SK-N-SH (cell line): ENCODE results near the gene TAOK3. TPM values are rescaled to one million over a fixed set of nuclear protein-coding genes. Genes with fewer than 3 reads are reported as not detected.

ENCODE experiments used
- CTCF ChIA-PET: fragments of 300-600, 350-600 bp; formaldehyde crosslinking; extraction: SDS; loops from one replicate; lab custom pipeline; 2021; lab: Yijun Ruan, JAX
- POLR2A ChIA-PET: fragments of 350-600 bp; sonication (Branson Sonifier 250); formaldehyde crosslinking; extraction: SDS; loops from one replicate; lab custom pipeline; 2020; ENCODE audit warnings: antibody characterized with exemption, inconsistent platforms; lab: Yijun Ruan, JAX
- DNase-seq: peaks from one replicate; pipeline ENCODE4 v3.0.0; 2012
- H2AFZ ChIP-seq: fragments of 200-600 bp; sonication (generic); 2 replicates; pipeline ENCODE4 v1.8.1; 2016; ENCODE audit warnings: antibody characterized with exemption, mild to moderate bottlenecking, low read depth
- H3F3A ChIP-seq: fragments of 200-600 bp; sonication (generic); replicated peaks from 2 replicates; pipeline ENCODE3; 2016; ENCODE audit warnings: antibody characterized with exemption, mild to moderate bottlenecking; ENCODE audit not compliant: insufficient read depth
- H3K27ac ChIP-seq, 2 experiments: fragments of 200-500 bp in 1 of 2; fragments of 200-600 bp in 1 of 2; sonication (Bioruptor generic) in 1 of 2; sonication (generic), shearing (Covaris generic) in 1 of 2; 2 replicates each; pipeline versions ENCODE4 v1.5.1 to v1.6.1; 2014 to 2016; ENCODE audit warnings: low read depth in 2 of 2, inconsistent platforms in 1 of 2, low read length in 1 of 2, mild to moderate bottlenecking in 1 of 2, mixed read lengths in 1 of 2
- H3K27me3 ChIP-seq: fragments of 200-600 bp; sonication (generic), shearing (Covaris generic); 2 replicates; pipeline ENCODE4 v1.6.1; 2016; ENCODE audit warnings: mixed run types; ENCODE audit not compliant: insufficient read depth
- H3K36me3 ChIP-seq, 2 experiments: fragments of 200-500 bp in 1 of 2; fragments of 200-600 bp in 1 of 2; sonication (Bioruptor generic) in 1 of 2; sonication (generic) in 1 of 2; replicated peaks in 1 of 2; 2 replicates each; pipeline versions ENCODE3 to v1.5.1; 2014 to 2016; ENCODE audit warnings: low read length in 1 of 2, mild to moderate bottlenecking in 1 of 2; ENCODE audit not compliant: insufficient read depth in 2 of 2, control insufficient read depth in 1 of 2
- H3K4me1 ChIP-seq, 2 experiments: fragments of 200-500 bp in 1 of 2; fragments of 200-600 bp in 1 of 2; sonication (Bioruptor generic) in 1 of 2; sonication (generic), shearing (Covaris generic) in 1 of 2; 2 replicates each; pipeline versions ENCODE4 v1.5.1 to v1.6.1; 2014 to 2016; ENCODE audit warnings: low read depth in 1 of 2, low read length in 1 of 2, mixed run types in 1 of 2; ENCODE audit not compliant: insufficient read depth in 2 of 2, control insufficient read depth in 1 of 2
- H3K4me2 ChIP-seq: fragments of 200-600 bp; sonication (generic), shearing (Covaris generic); 2 replicates; pipeline ENCODE4 v1.6.1; 2017; ENCODE audit warnings: mixed run types
- H3K4me3 ChIP-seq, 2 experiments: fragments of 200-500 bp in 1 of 2; fragments of 200-600 bp in 1 of 2; sonication (Bioruptor generic) in 1 of 2; sonication (generic), shearing (Covaris generic) in 1 of 2; 2 replicates each; pipeline versions ENCODE4 v1.5.1 to v1.8.1; 2014 to 2016; ENCODE audit warnings: low read depth in 2 of 2, inconsistent platforms in 1 of 2, low read length in 1 of 2, mild to moderate bottlenecking in 1 of 2, mixed read lengths in 1 of 2, moderate library complexity in 1 of 2
- H3K79me2 ChIP-seq: fragments of 200-600 bp; sonication (generic); 2 replicates; pipeline ENCODE4 v1.8.1; 2017; ENCODE audit warnings: mild to moderate bottlenecking; ENCODE audit not compliant: insufficient read depth
- H3K9ac ChIP-seq: fragments of 200-600 bp; sonication (generic); 2 replicates; pipeline ENCODE4 v1.6.1; 2017; ENCODE audit warnings: mixed run types
- H3K9me2 ChIP-seq: fragments of 200-600 bp; sonication (generic); 2 replicates; pipeline ENCODE4 v1.6.1; 2017; ENCODE audit warnings: mixed run types
- H3K9me3 ChIP-seq: fragments of 200-600 bp; sonication (generic); 2 replicates; pipeline ENCODE4 v1.6.1; 2017; ENCODE audit warnings: mixed run types, mild to moderate bottlenecking, moderate library complexity
- H4K20me1 ChIP-seq: fragments of 200-600 bp; sonication (generic); 2 replicates; pipeline ENCODE4 v1.6.1; 2017; ENCODE audit warnings: mild to moderate bottlenecking, mixed run types; ENCODE audit not compliant: insufficient read depth
- EZH2phosphoT487 ChIP-seq: fragments of 200-600 bp; sonication (generic); IDR thresholded peaks from 2 replicates; pipeline ENCODE4 v1.6.1; 2017; ENCODE audit warnings: low read depth, mixed run types, mild to moderate bottlenecking, antibody characterized with exemption, moderate library complexity, borderline replicate concordance
- FOSL2 ChIP-seq: IDR thresholded peaks from 2 replicates; pipeline ENCODE4 v1.4.0; 2012; ENCODE audit warnings: low read depth, mild to moderate bottlenecking, moderate library complexity, borderline replicate concordance
- GABPA ChIP-seq: IDR thresholded peaks from 2 replicates; pipeline ENCODE4 v1.4.0; 2012; ENCODE audit warnings: low read depth, mild to moderate bottlenecking
- MAX ChIP-seq: IDR thresholded peaks from 2 replicates; pipeline ENCODE4 v1.4.0; 2012; ENCODE audit warnings: low read depth
- MXI1 ChIP-seq: IDR thresholded peaks from 2 replicates; pipeline ENCODE4 v1.6.1; 2012; ENCODE audit warnings: mild to moderate bottlenecking, low read depth, low read length, improper control_type of control experiment
- NFIC ChIP-seq: IDR thresholded peaks from 2 replicates; pipeline ENCODE4 v1.4.0; 2012; ENCODE audit warnings: borderline replicate concordance
- PBX3 ChIP-seq: IDR thresholded peaks from 2 replicates; pipeline ENCODE4; 2012
- RAD21 ChIP-seq: IDR thresholded peaks from 2 replicates; pipeline ENCODE4 v1.6.1; 2012; ENCODE audit warnings: mild to moderate bottlenecking, low read length
- RFX5 ChIP-seq: IDR thresholded peaks from 2 replicates; pipeline ENCODE4 v1.6.1; 2012; ENCODE audit warnings: mild to moderate bottlenecking, improper control_type of control experiment, low read length
- SMC3 ChIP-seq: IDR thresholded peaks from 2 replicates; pipeline ENCODE4 v1.6.1; 2012; ENCODE audit warnings: low read depth, low read length, improper control_type of control experiment
- TAF1 ChIP-seq: IDR thresholded peaks from 2 replicates; pipeline ENCODE4 v1.6.1; 2012; ENCODE audit warnings: low read depth, mild to moderate bottlenecking, low read length, moderate library complexity, borderline replicate concordance
- TCF12 ChIP-seq: IDR thresholded peaks from 2 replicates; pipeline ENCODE4 v1.4.0; 2012
- TEAD4 ChIP-seq: IDR thresholded peaks from 2 replicates; pipeline ENCODE4 v1.4.0; 2012; ENCODE audit warnings: mild to moderate bottlenecking, borderline replicate concordance; ENCODE audit not compliant: insufficient read depth
- ZBTB33 ChIP-seq: IDR thresholded peaks from 2 replicates; pipeline ENCODE4 v1.4.0; 2012; ENCODE audit warnings: low read depth, borderline replicate concordance
- WGBS: methylation state at CpG from one replicate; pipeline ENCODE4 v1.1.6; 2017; ENCODE audit warnings: low lambda C conversion rate; 5-methylcytosine and 5-hydroxymethylcytosine counted together
- polyA plus RNA-seq, 3 experiments: library from polyadenylated mRNA; depleted of rRNA; stranded (reverse); fragments of >200 nt; gene quantifications; 2 replicates each; pipeline ENCODE4 v1.2.3, GENCODE V29; 2012
- TF ChIP-seq, protein P1 (sequence below): IDR thresholded peaks from 2 replicates; pipeline ENCODE4 v1.6.1; 2012; ENCODE audit warnings: mild to moderate bottlenecking, low read depth, low read length, moderate library complexity

Gene TAOK3
- polyA plus RNA-seq, 1 of the 3 experiments (the other 2 are of a cell fraction) = 18.1 TPM

- Histone ChIP-seq H3K9ac (no peak overlapping the region), H2AFZ (no peak overlapping the region), H3K36me3 (no peaks in the 10 kb centered on the region), H3K27me3 (no peaks in the 10 kb centered on the region), H3K9me3 (no peaks in the 10 kb centered on the region)
- DNase-seq = no peak
- TF ChIP-seq PBX3 = no peak
- no peak for TF ChIP-seq ZBTB33
- TF ChIP-seq RAD21 = no peak
- no peak for TF ChIP-seq RFX5
- TF ChIP-seq SMC3 = no peak
- no peak for TF ChIP-seq FOSL2
- TF ChIP-seq, protein P1, sequence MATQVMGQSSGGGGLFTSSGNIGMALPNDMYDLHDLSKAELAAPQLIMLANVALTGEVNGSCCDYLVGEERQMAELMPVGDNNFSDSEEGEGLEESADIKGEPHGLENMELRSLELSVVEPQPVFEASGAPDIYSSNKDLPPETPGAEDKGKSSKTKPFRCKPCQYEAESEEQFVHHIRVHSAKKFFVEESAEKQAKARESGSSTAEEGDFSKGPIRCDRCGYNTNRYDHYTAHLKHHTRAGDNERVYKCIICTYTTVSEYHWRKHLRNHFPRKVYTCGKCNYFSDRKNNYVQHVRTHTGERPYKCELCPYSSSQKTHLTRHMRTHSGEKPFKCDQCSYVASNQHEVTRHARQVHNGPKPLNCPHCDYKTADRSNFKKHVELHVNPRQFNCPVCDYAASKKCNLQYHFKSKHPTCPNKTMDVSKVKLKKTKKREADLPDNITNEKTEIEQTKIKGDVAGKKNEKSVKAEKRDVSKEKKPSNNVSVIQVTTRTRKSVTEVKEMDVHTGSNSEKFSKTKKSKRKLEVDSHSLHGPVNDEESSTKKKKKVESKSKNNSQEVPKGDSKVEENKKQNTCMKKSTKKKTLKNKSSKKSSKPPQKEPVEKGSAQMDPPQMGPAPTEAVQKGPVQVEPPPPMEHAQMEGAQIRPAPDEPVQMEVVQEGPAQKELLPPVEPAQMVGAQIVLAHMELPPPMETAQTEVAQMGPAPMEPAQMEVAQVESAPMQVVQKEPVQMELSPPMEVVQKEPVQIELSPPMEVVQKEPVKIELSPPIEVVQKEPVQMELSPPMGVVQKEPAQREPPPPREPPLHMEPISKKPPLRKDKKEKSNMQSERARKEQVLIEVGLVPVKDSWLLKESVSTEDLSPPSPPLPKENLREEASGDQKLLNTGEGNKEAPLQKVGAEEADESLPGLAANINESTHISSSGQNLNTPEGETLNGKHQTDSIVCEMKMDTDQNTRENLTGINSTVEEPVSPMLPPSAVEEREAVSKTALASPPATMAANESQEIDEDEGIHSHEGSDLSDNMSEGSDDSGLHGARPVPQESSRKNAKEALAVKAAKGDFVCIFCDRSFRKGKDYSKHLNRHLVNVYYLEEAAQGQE = no peak
- TF ChIP-seq TAF1 = no peak
- no peak for TF ChIP-seq NFIC
- no peak for TF ChIP-seq TCF12
- no peak for TF ChIP-seq EZH2phosphoT487
- no peak for TF ChIP-seq GABPA
- no peak for TF ChIP-seq MXI1
- no peak for TF ChIP-seq MAX
- TF ChIP-seq TEAD4 = no peak
- TF ChIP-seq, all 33 proteins: peak for 0
- no peak overlapping the region for H3K27ac ChIP-seq
- ChIA-PET CTCF (interaction anchor here (0.7 kb wide), 1 partner anchor 10 kb away, joined by 3 read pairs; no protein-coding TSS in a partner anchor), POLR2A (no interaction called here)
- peaks cover 0 to 11% of the 10 kb centered on the region in 2 experiments; a peak in 1 of 4 replicates for H3K4me1 ChIP-seq
- WGBS = 90% methylated on average over 6 of the region's 6 CpGs
- no peak overlapping the region for H3K4me3 ChIP-seq
- H3K4me2 ChIP-seq = no peak overlapping the region
- no peaks in the 10 kb centered on the region for H3K9me2 ChIP-seq
- H3F3A ChIP-seq = peaks cover 14% of the 10 kb centered on the region
- H4K20me1 ChIP-seq = no peaks in the 10 kb centered on the region
- H3K79me2 ChIP-seq = peaks cover 65% of the 10 kb centered on the region
These were observed 21.7 kb downstream of the TAOK3 start for GRCh38 chr12:118350908-118351559.
